GM06990 (cell line): ENCODE measurements around the gene ANKRD53.

Experiments
- DNase-seq: peaks from one replicate; pipeline ENCODE4 v3.0.0-alpha.2; 2011; ENCODE audit not compliant: insufficient read length; ENCODE audit errors: extremely low read depth
- H3K27me3 ChIP-seq: replicated peaks from 2 replicates; pipeline ENCODE4 v1.6.0; 2011; ENCODE audit warnings: low read length; ENCODE audit not compliant: control insufficient read depth, insufficient read depth
- H3K36me3 ChIP-seq: 2 replicates; pipeline ENCODE4 v1.5.1; 2011; ENCODE audit warnings: low read length; ENCODE audit not compliant: control insufficient read depth, insufficient read depth
- H3K4me3 ChIP-seq: replicated peaks from 2 replicates; pipeline ENCODE4 v1.5.1; 2011; ENCODE audit warnings: low read depth, mild to moderate bottlenecking, control low read depth, low read length
- TF ChIP-seq, protein P1 (sequence below): IDR thresholded peaks from 2 replicates; pipeline ENCODE4 v1.5.1; 2011; ENCODE audit warnings: low read length, control low read depth, mild to moderate bottlenecking, inconsistent platforms; ENCODE audit not compliant: insufficient read depth, poor library complexity, severe bottlenecking

Gene ANKRD53

DNA sequence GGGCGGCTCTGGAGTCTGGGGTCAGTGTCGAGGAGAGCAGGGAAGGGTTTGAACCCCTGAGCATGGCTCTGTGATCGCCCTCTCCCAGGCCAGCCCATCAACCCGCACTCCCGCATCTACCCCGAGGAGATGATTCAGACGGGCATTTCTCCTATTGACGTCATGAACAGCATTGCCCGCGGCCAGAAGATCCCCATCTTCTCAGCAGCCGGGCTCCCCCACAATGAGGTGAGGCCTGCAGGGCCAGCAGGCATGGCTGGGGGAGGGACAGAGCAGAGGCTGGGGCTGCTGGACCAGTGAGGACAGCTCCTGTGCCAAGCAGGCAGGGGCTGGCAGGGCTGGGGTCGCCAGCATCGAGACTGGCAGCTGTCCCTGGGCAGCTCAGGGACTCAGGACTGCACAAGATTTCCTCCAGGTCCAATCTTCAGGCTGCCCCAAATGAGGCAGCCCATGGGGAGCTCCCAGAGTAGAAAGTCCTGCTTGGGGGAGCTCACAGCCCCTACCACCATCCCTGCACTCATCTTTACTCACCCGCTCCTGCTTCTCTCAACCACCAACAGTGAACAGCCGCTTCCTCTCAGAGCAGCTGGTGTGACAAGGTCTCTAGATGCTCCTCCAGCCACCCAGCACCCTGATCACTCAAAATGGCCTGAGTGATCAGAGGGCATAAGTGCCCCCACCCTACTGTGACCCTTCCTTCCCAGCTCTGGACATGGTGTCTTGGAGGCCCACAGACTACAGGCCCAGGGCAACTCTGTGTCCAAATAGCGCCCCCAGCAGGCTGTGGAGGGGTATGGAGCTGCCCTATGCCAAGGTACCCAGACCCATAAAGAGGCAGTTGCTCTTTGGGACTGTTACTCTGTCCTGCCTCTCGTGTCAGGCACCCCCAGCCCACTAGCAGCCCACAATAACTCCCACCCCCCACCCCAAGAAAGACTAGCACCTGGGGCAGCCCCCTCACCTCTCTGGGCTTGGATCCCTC lies 18.3 kb upstream of the ANKRD53 start:
- H3K4me3 ChIP-seq: no peak overlapping the region
- H3K36me3 ChIP-seq: no peaks in the 10 kb centered on the region
- H3K27me3 ChIP-seq: no peaks in the 10 kb centered on the region; the same call in 1 of the 2 replicates
- TF ChIP-seq, protein P1, sequence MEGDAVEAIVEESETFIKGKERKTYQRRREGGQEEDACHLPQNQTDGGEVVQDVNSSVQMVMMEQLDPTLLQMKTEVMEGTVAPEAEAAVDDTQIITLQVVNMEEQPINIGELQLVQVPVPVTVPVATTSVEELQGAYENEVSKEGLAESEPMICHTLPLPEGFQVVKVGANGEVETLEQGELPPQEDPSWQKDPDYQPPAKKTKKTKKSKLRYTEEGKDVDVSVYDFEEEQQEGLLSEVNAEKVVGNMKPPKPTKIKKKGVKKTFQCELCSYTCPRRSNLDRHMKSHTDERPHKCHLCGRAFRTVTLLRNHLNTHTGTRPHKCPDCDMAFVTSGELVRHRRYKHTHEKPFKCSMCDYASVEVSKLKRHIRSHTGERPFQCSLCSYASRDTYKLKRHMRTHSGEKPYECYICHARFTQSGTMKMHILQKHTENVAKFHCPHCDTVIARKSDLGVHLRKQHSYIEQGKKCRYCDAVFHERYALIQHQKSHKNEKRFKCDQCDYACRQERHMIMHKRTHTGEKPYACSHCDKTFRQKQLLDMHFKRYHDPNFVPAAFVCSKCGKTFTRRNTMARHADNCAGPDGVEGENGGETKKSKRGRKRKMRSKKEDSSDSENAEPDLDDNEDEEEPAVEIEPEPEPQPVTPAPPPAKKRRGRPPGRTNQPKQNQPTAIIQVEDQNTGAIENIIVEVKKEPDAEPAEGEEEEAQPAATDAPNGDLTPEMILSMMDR: peak; percentile 42
- DNase-seq: no peak

DNA sequence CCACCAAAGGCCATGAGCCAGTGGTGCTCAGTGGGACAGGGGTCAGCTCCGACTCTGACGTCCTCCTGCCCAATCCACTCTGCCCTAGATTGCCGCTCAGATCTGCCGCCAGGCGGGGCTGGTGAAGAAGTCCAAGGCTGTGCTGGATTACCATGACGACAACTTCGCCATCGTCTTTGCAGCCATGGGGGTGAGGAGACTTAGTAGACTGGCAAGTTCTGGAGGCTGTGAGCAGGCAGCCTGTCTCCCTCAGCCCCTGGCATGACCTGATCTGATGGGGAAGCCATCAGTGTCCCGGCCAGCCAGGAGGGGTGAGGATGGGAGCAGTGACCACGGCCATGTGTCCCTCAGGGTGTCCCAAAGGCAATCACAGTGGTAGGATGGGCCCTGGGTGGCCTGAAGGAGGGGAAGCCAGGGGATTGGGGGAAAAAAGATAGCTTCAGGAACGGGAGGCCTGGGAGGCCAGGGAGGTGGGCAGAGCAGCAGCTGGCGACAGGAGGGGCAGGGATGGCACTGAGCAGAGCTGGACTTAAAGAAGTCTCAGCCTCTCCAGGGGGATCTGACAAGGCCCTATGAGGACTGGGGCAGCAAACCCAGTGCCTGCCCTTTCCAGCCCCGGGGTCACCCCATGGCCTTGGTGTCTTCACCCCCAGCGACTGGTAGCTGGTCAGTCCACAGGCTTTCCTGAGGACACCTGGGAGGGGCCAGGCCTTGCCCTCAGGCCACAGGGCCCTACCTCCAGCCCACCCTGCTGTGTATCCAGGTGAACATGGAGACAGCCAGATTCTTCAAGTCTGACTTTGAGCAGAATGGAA lies 17.4 kb upstream of the ANKRD53 start:
- no peaks in the 10 kb centered on the region for H3K36me3 ChIP-seq
- no peaks in the 10 kb centered on the region; the same call in 1 of the 2 replicates for H3K27me3 ChIP-seq
- TF ChIP-seq, protein P1: no peak
- no peak for DNase-seq
- no peak overlapping the region for H3K4me3 ChIP-seq

DNA sequence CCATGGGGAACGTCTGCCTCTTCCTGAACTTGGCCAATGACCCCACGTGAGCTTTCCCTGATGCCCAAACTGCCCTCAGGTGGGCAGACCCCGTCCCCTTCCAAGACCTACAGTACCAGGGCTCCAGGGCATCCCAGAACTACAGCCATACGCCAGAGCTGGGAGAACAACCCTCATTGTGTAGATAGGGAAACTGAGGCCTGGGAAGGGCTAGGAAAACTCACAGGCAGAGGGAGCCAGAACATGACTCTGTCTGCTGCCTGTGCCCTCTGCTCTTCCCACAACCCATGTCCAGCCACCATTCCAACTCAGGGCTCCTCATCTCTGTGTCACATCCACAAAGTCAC lies 16.8 kb upstream of the ANKRD53 start:
- TF ChIP-seq, protein P1: no peak
- H3K4me3 ChIP-seq: no peak overlapping the region
- no peaks in the 10 kb centered on the region; the same call in 1 of the 2 replicates for H3K27me3 ChIP-seq
- H3K36me3 ChIP-seq: no peaks in the 10 kb centered on the region
- no peak for DNase-seq

DNA sequence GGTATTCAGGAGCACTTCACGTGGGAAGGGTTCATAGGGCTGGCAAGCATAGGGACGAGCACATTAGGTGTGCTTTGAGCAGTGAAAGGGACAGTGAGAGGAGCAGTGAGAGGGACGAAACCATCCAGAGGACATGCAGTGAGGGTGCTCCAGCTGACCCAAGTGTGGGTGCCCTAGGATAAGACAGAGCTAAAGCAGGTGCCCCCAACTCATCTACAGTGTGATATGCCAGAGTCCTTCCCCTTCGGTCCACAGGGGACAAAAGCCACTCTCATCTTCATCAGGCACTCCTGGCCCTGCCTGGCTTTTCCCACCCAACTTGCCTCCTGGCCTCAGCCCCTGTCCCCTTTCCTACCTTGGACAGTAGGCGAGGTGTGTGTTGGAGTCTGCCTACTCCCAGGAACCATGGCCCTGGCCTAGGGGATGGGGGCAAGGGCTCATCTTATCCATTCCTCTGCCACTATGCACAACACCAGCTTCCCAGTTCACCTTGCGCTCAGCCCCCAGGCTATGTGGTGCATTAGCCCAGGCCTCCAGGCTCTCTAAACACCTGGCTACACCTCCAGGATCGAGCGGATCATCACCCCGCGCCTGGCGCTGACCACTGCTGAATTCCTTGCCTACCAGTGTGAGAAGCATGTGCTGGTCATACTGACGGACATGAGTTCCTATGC lies 16.1 kb upstream of the ANKRD53 start:
- no peak for DNase-seq
- no peaks in the 10 kb centered on the region; the same call in 1 of the 2 replicates for H3K27me3 ChIP-seq
- H3K36me3 ChIP-seq: no peaks in the 10 kb centered on the region
- H3K4me3 ChIP-seq: no peak overlapping the region
- TF ChIP-seq, protein P1: no peak
